Smooth muscle cell of the brain vasculature (primary cell): Measurements from ENCODE around the gene MCTP2.

ENCODE experiments used
- DNase-seq: peaks from one replicate; pipeline ENCODE4 v3.0.0-alpha.2; 2012; ENCODE audit warnings: low read depth, low spot score

The MCTP2 gene

GRCh38 chr15:94395640-94396039 is 164.3 kb downstream of the MCTP2 start:
- DNase-seq, result no peak

GRCh38 chr15:94397337-94397736 is 166.0 kb downstream of the MCTP2 start:
- DNase-seq, result no peak

- no peak for DNase-seq
Measured at GRCh38 chr15:94398001-94398400, 166.6 kb downstream of the MCTP2 start.

GRCh38 chr15:94400526-94401298 is 169.4 kb downstream of the MCTP2 start:
- DNase-seq, result no peak

- no peak for DNase-seq
Measured at GRCh38 chr15:94403331-94403730, 172.0 kb downstream of the MCTP2 start.

GRCh38 chr15:94404733-94405283 is 173.4 kb downstream of the MCTP2 start:
- no peak for DNase-seq

- DNase-seq, result no peak
Measured at GRCh38 chr15:94411285-94411684, 179.9 kb downstream of the MCTP2 start.

GRCh38 chr15:94411846-94412245 is 180.5 kb downstream of the MCTP2 start:
- DNase-seq, result no peak

- DNase-seq, result peak; percentile 21
Measured at GRCh38 chr15:94412979-94413746, 181.8 kb downstream of the MCTP2 start.

GRCh38 chr15:94414916-94415315 is 183.6 kb downstream of the MCTP2 start:
- DNase-seq, result no peak

- no peak for DNase-seq
Measured at GRCh38 chr15:94416267-94416666, 184.9 kb downstream of the MCTP2 start.

GRCh38 chr15:94416820-94417219 is 185.5 kb downstream of the MCTP2 start:
- no peak for DNase-seq

- DNase-seq, result no peak
Measured at GRCh38 chr15:94417501-94418293, 186.3 kb downstream of the MCTP2 start.

GRCh38 chr15:94421706-94422105 is 190.3 kb downstream of the MCTP2 start:
- no peak for DNase-seq

- no peak for DNase-seq
Measured at GRCh38 chr15:94432279-94432678, 200.9 kb downstream of the MCTP2 start.

- no peak for DNase-seq
Measured at GRCh38 chr15:94439158-94439557, 207.8 kb downstream of the MCTP2 start.

GRCh38 chr15:94441760-94442159 is 210.4 kb downstream of the MCTP2 start:
- DNase-seq, result no peak

GRCh38 chr15:94442480-94442879 is 211.1 kb downstream of the MCTP2 start:
- DNase-seq, result no peak

GRCh38 chr15:94443186-94443585 is 211.8 kb downstream of the MCTP2 start:
- DNase-seq, result no peak

- DNase-seq, result no peak
Measured at GRCh38 chr15:94445566-94446160, 214.3 kb downstream of the MCTP2 start.

- no peak for DNase-seq
Measured at GRCh38 chr15:94446441-94446840, 215.1 kb downstream of the MCTP2 start.
